H9 (cell line): Measurements from ENCODE around the gene KDM4C. TPM values are rescaled to one million over a fixed set of nuclear protein-coding genes. Genes with fewer than 3 reads are reported as not detected.

ENCODE experiments used
- DNase-seq: peaks from one replicate; pipeline ENCODE4 v3.0.0-alpha.2; 2017
- H2AFZ ChIP-seq: one replicate; pipeline ENCODE4 v1.6.1; 2013; ENCODE audit warnings: mild to moderate bottlenecking, low read length, control low read depth, moderate library complexity
- H2AK5ac ChIP-seq: 2 replicates; pipeline ENCODE4 v1.6.1; 2013; ENCODE audit warnings: low read length, control low read depth, mixed read lengths; ENCODE audit not compliant: insufficient read length
- H2BK120ac ChIP-seq: one replicate; pipeline ENCODE4 v1.6.1; 2013; ENCODE audit warnings: low read depth, mild to moderate bottlenecking, low read length, control low read depth, inconsistent platforms; ENCODE audit not compliant: poor library complexity, severe bottlenecking
- H2BK12ac ChIP-seq: 2 replicates; pipeline ENCODE4 v1.6.1; 2013; ENCODE audit warnings: low read length, control low read depth, mixed read lengths, low read depth; ENCODE audit not compliant: insufficient read length
- H2BK15ac ChIP-seq: 2 replicates; pipeline ENCODE4 v1.6.1; 2013; ENCODE audit warnings: low read depth, low read length, control low read depth
- H2BK20ac ChIP-seq: one replicate; pipeline ENCODE4 v1.6.1; 2013; ENCODE audit warnings: low read depth, mild to moderate bottlenecking, low read length, control low read depth, inconsistent platforms; ENCODE audit not compliant: poor library complexity, severe bottlenecking
- H2BK5ac ChIP-seq: 2 replicates; pipeline ENCODE4 v1.6.1; 2013; ENCODE audit warnings: low read length, control low read depth, mixed read lengths; ENCODE audit not compliant: insufficient read length
- H3K14ac ChIP-seq: 2 replicates; pipeline ENCODE4 v1.6.1; 2013; ENCODE audit warnings: low read length, control low read depth; ENCODE audit not compliant: insufficient read depth
- H3K18ac ChIP-seq: 2 replicates; pipeline ENCODE4 v1.6.1; 2013; ENCODE audit warnings: low read depth, mild to moderate bottlenecking, mixed read lengths, low read length, control low read depth; ENCODE audit not compliant: insufficient read length
- H3K23ac ChIP-seq: 2 replicates; pipeline ENCODE4 v1.6.1; 2013; ENCODE audit warnings: low read length, control low read depth, mixed read lengths, low read depth; ENCODE audit not compliant: insufficient read length
- H3K23me2 ChIP-seq: 2 replicates; pipeline ENCODE4 v1.6.1; 2013; ENCODE audit warnings: low read depth, mild to moderate bottlenecking, mixed read lengths, low read length, control low read depth; ENCODE audit not compliant: insufficient read length, poor library complexity, severe bottlenecking
- H3K27ac ChIP-seq: 2 replicates; pipeline ENCODE4 v1.5.1; 2013; ENCODE audit warnings: low read length, control low read depth, mixed read lengths, low read depth; ENCODE audit not compliant: insufficient read length
- H3K27me3 ChIP-seq: 2 replicates; pipeline ENCODE4 v1.6.1; 2013; ENCODE audit warnings: low read length, control low read depth, inconsistent platforms; ENCODE audit not compliant: insufficient read depth
- H3K4ac ChIP-seq: 2 replicates; pipeline ENCODE4 v1.6.1; 2013; ENCODE audit warnings: low read depth, mild to moderate bottlenecking, control low read depth, inconsistent platforms, low read length, moderate library complexity
- H3K4me1 ChIP-seq: 2 replicates; pipeline ENCODE4 v1.6.1; 2013; ENCODE audit warnings: low read length, control low read depth, inconsistent platforms; ENCODE audit not compliant: insufficient read depth
- H3K4me2 ChIP-seq: 2 replicates; pipeline ENCODE4 v1.6.1; 2013; ENCODE audit warnings: low read length, control low read depth, mixed read lengths; ENCODE audit not compliant: insufficient read length, insufficient read depth
- H3K56ac ChIP-seq: 2 replicates; pipeline ENCODE4 v1.6.1; 2013; ENCODE audit warnings: low read depth, mild to moderate bottlenecking, mixed read lengths, low read length, control low read depth; ENCODE audit not compliant: insufficient read length
- H3K79me1 ChIP-seq: 2 replicates; pipeline ENCODE4 v1.6.1; 2013; ENCODE audit warnings: low read depth, mild to moderate bottlenecking, moderate library complexity, low read length, control low read depth, inconsistent platforms; ENCODE audit not compliant: insufficient read depth, poor library complexity, severe bottlenecking
- H3K79me2 ChIP-seq: 2 replicates; pipeline ENCODE4 v1.6.1; 2013; ENCODE audit warnings: low read length, control low read depth, inconsistent platforms; ENCODE audit not compliant: insufficient read depth
- H3K9ac ChIP-seq: 2 replicates; pipeline ENCODE4 v1.6.1; 2013; ENCODE audit warnings: low read length, control low read depth, mixed read lengths; ENCODE audit not compliant: insufficient read length; ENCODE audit errors: extremely low read depth
- H3K9me3 ChIP-seq: one replicate; pipeline ENCODE4 v1.6.1; 2013; ENCODE audit warnings: low read depth, low read length, inconsistent platforms; ENCODE audit not compliant: control insufficient read depth
- H3T11ph ChIP-seq: one replicate; pipeline ENCODE4 v1.6.1; 2013; ENCODE audit warnings: mild to moderate bottlenecking, low read length, control low read depth, inconsistent platforms
- H4K20me1 ChIP-seq: one replicate; pipeline ENCODE4 v1.6.1; 2013; ENCODE audit not compliant: control insufficient read depth, insufficient read length, insufficient read depth
- H4K5ac ChIP-seq: 2 replicates; pipeline ENCODE4 v1.6.1; 2013; ENCODE audit warnings: low read depth, mild to moderate bottlenecking, mixed read lengths, low read length, control low read depth; ENCODE audit not compliant: insufficient read length
- H4K8ac ChIP-seq: replicated peaks from 2 replicates; pipeline ENCODE4 v1.6.1; 2013; ENCODE audit warnings: low read length, control low read depth, mixed read lengths, low read depth; ENCODE audit not compliant: insufficient read length
- H4K91ac ChIP-seq: 2 replicates; pipeline ENCODE4 v1.6.1; 2013; ENCODE audit warnings: low read depth, mild to moderate bottlenecking, moderate library complexity, mixed read lengths, low read length, control low read depth; ENCODE audit not compliant: insufficient read length
- H3K27ac Mint-ChIP-seq, 3 experiments: 2 replicates in 2 of 3; 3 replicates in 1 of 3; pipeline ENCODE4 v1.8.0; 2020 to 2021; ENCODE audit warnings: mixed read lengths in 3 of 3, mild to moderate bottlenecking in 1 of 3, moderate library complexity in 1 of 3
- H3K27me3 Mint-ChIP-seq: 2 replicates; pipeline ENCODE4 v1.8.0; 2021; ENCODE audit warnings: low read depth, mild to moderate bottlenecking, moderate library complexity, mixed read lengths
- H3K36me3 Mint-ChIP-seq, 3 experiments: 2 replicates in 2 of 3; 3 replicates in 1 of 3; pipeline ENCODE4 v1.8.0; 2020 to 2021; ENCODE audit warnings: low read depth in 3 of 3, mixed read lengths in 3 of 3; ENCODE audit not compliant: insufficient read depth in 1 of 3
- H3K4me1 Mint-ChIP-seq, 2 experiments: 2 replicates each; pipeline ENCODE4 v1.8.0; 2020; ENCODE audit warnings: mixed read lengths in 2 of 2
- H3K4me3 Mint-ChIP-seq, 2 experiments: 2 replicates in 1 of 2; 3 replicates in 1 of 2; pipeline ENCODE4 v1.8.0; 2020 to 2021; ENCODE audit warnings: mild to moderate bottlenecking in 2 of 2, mixed read lengths in 2 of 2, moderate library complexity in 1 of 2
- H3K9me3 Mint-ChIP-seq, 2 experiments: 2 replicates in 1 of 2; 3 replicates in 1 of 2; pipeline ENCODE4 v1.8.0; 2020; ENCODE audit warnings: mild to moderate bottlenecking in 2 of 2, mixed read lengths in 2 of 2, moderate library complexity in 1 of 2
- WGBS: extraction: QIAGEN DNeasy Blood & Tissue Kit; methylation state at CpG from one replicate; pipeline ENCODE4 v1.1.7; 2013; ENCODE audit warnings: missing lambda C conversion rate, low lambda C conversion rate, mixed read lengths; ENCODE audit not compliant: insufficient read length; ENCODE audit errors: extremely low coverage; 5-methylcytosine and 5-hydroxymethylcytosine counted together
- total RNA-seq: library from RNA; stranded (reverse); gene quantifications from 2 replicates; pipeline ENCODE4 v1.2.1, GENCODE V29; 2021
- TF ChIP-seq, protein P1 (sequence below): fragments of 200-600 bp; sonication (generic); conservative IDR thresholded peaks from 3 replicates; pipeline ENCODE4 v1.8.0; 2021; ENCODE audit warnings: antibody characterized with exemption, mild to moderate bottlenecking

The KDM4C gene
- total RNA-seq, 1 experiment from 2014 or later = 24.0 TPM

GRCh38 chr9:7055171-7055903, 297.6 kb downstream of the KDM4C start:
- Histone ChIP-seq H2BK20ac (no peak overlapping the region), H3K18ac (no peak overlapping the region), H3K9ac (no peak overlapping the region), H3K79me2 (no peaks in the 10 kb centered on the region), H2BK5ac (no peak overlapping the region), H3K23me2 (no peaks in the 10 kb centered on the region), H4K8ac (no peak overlapping the region), H3K23ac (no peak overlapping the region), H3K4ac (no peak overlapping the region), H4K5ac (no peak overlapping the region), H3K9me3 (no peaks in the 10 kb centered on the region), H2BK120ac (no peak overlapping the region), H3K27me3 (no peaks in the 10 kb centered on the region), H3K79me1 (no peaks in the 10 kb centered on the region), H3K4me2 (no peak overlapping the region), H3K27ac (no peak overlapping the region), H3K56ac (no peak overlapping the region), H4K20me1 (no peaks in the 10 kb centered on the region), H3K14ac (no peak overlapping the region), H2BK15ac (no peak overlapping the region), H2AFZ (no peak overlapping the region), H3T11ph (no peak overlapping the region), H2AK5ac (no peak overlapping the region), H2BK12ac (no peak overlapping the region), H4K91ac (no peak overlapping the region), H3K4me1 (peaks cover 2% of the 10 kb centered on the region; the same call in 1 of the 2 replicates)
- Mint-ChIP-seq H3K27ac (no peak overlapping the region), H3K9me3 (no peaks in the 10 kb centered on the region), H3K4me1 (peaks cover 12 to 21% of the 10 kb centered on the region in 2 experiments), H3K4me3 (no peak overlapping the region), H3K36me3 (no peaks in the 10 kb centered on the region), H3K27me3 (no peaks in the 10 kb centered on the region)
- no CpG with 5 or more reads among the region's 7 CpGs for WGBS
- DNase-seq = no peak
- TF ChIP-seq, protein P1, sequence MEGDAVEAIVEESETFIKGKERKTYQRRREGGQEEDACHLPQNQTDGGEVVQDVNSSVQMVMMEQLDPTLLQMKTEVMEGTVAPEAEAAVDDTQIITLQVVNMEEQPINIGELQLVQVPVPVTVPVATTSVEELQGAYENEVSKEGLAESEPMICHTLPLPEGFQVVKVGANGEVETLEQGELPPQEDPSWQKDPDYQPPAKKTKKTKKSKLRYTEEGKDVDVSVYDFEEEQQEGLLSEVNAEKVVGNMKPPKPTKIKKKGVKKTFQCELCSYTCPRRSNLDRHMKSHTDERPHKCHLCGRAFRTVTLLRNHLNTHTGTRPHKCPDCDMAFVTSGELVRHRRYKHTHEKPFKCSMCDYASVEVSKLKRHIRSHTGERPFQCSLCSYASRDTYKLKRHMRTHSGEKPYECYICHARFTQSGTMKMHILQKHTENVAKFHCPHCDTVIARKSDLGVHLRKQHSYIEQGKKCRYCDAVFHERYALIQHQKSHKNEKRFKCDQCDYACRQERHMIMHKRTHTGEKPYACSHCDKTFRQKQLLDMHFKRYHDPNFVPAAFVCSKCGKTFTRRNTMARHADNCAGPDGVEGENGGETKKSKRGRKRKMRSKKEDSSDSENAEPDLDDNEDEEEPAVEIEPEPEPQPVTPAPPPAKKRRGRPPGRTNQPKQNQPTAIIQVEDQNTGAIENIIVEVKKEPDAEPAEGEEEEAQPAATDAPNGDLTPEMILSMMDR = no peak
